Heart right ventricle (tissue), 16 donors: ENCODE results near the gene LARP7. TPM values are rescaled to one million over a fixed set of nuclear protein-coding genes. Genes with fewer than 3 reads are reported as not detected.
A peak's percentile ranks its signal among the peaks of the same experiment; 100 is the strongest.

Experiments
- ATAC-seq, 8 donors: fragments of 200-7000 bp; cut with Tn5 transposase; one replicate each; pipeline ENCODE4 v1.9.1; 2020; ENCODE audit warnings: mild to moderate bottlenecking in 8 of 8, moderate library complexity in 8 of 8, moderate number of reproducible peaks in 1 of 8
- DNase-seq, 2 donors: peaks; one replicate each; pipeline ENCODE4 v3.0.0-alpha.2; 2020
- H3K27ac ChIP-seq, 10 donors: fragments of 200-600 bp; sonication (generic) in 2 of 10; one replicate each; pipeline versions ENCODE4 v1.5.0 to v1.8.0; 2020 to 2022; ENCODE audit warnings: mild to moderate bottlenecking in 3 of 10
- H3K27me3 ChIP-seq, 7 donors: fragments of 200-600 bp; one replicate each; pipeline ENCODE4 v1.8.0; 2021 to 2022; ENCODE audit warnings: mild to moderate bottlenecking in 2 of 7
- H3K36me3 ChIP-seq, 9 donors: fragments of 200-600 bp; sonication (generic) in 1 of 9; one replicate each; pipeline versions ENCODE4 v1.5.0 to v1.8.0; 2020 to 2022; ENCODE audit warnings: mild to moderate bottlenecking in 2 of 9
- H3K4me1 ChIP-seq, 9 donors: fragments of 200-600 bp; sonication (generic) in 1 of 9; one replicate each; pipeline versions ENCODE4 v1.5.0 to v1.8.0; 2020 to 2022; ENCODE audit warnings: mild to moderate bottlenecking in 4 of 9
- H3K4me3 ChIP-seq, 10 donors: fragments of 200-600 bp; sonication (generic) in 2 of 10; one replicate each; pipeline versions ENCODE4 v1.5.0 to v1.8.0; 2020 to 2022; ENCODE audit warnings: mild to moderate bottlenecking in 7 of 10, moderate library complexity in 2 of 10
- H3K9me3 ChIP-seq, 11 donors: fragments of 200-600 bp in 10 of 11; sonication (generic) in 2 of 11; one replicate each; pipeline versions ENCODE4 v1.5.0 to v1.8.0; 2013 to 2022; ENCODE audit warnings: mild to moderate bottlenecking in 2 of 11, control low read depth in 1 of 11, moderate library complexity in 1 of 11
- WGBS, 2 donors: extraction: QIAGEN DNeasy Blood & Tissue Kit; methylation state at CpG; one replicate each; pipeline ENCODE4 v1.1.7; 2013; ENCODE audit warnings: inconsistent platforms in 1 of 2; 5-methylcytosine and 5-hydroxymethylcytosine counted together
- intact Hi-C, 10 donors: fragments of 100-400 bp; cut with DNase I; formaldehyde crosslinking; loops; one replicate each; pipeline versions ENCODE4 v1.11.1 to v1.14.2; 2022
- polyA plus RNA-seq, 2 donors: library from polyadenylated mRNA; stranded (reverse); fragments of 200-250 nt; gene quantifications; one replicate each; pipeline ENCODE4 v1.2.3, GENCODE V29; 2013
- total RNA-seq, 10 donors: library from RNA; stranded (reverse); fragmentation: NEBNext Ultra II Directional in 3 of 10; extraction: Animal tissue kit (Norgen Biotek cat#: 25700) in 3 of 10; gene quantifications; one replicate each; pipeline versions ENCODE4 v1.2.1 to v1.2.4, GENCODE V29; 2021 to 2023
- TF ChIP-seq, protein P1 (sequence below), 9 donors: fragments of 200-600 bp; sonication (generic) in 2 of 9; IDR thresholded peaks; one replicate each; pipeline versions ENCODE4 v1.5.0 to v1.8.0; 2021 to 2022; ENCODE audit warnings: antibody characterized with exemption in 9 of 9, mild to moderate bottlenecking in 5 of 9, moderate library complexity in 1 of 9
- donor health status: Arrhythmogenic right ventricular cardiomyopathy.
- donor health status: ischemic (EF 13 %, LVEDD 7.1; RV severe dilation, severe dysfunction).
- donor health status: healthy with polysubstance abuse.
- donor health status: DM: no; HTN: yes; CAD: no.
- donor health status: DM: no; HTN: no; CAD: no.
- donor health status: ischemic (EF 25% LVEDD 6.9; RV normal size, moderate dysfunction).
- donor health status: ischemic (EF 25% LVEDD 5.7; RV mildly dilated, moderate dysfunction).
- donor health status: healthy.
- donor health status: DM: yes; HTN: yes; CAD: no.
- donor health status: Ischemic cardiomyopathy.
- donor health status: ischemic (EF 35%, LVEDD 5.7; RV mildly dilated, moderate dysfunction).
- donor health status: nonischemic (EF 11% LVEDD 7.7; RV severe dilation, severe dysfunction).
- donor health status: DM: yes; HTN: yes; CAD: no.
- donor health status: PGD.
- donor health status: ischemic (EF 29% LVEDD 5.4; RV normal size, mild dysfunction).
- donor health status: nonischemic (EF 23%, LVEDD 6.1; RV moderate dilation, normal function).

LARP7 gene
- total and polyA plus RNA-seq, 12 donors = 39.1 to 80.3 (median 49.9) TPM

GRCh38 chr4:112648263-112649054 is 11.5 kb downstream of the LARP7 start:
- peaks cover 0 to 5% (median 0%) of the 10 kb centered on the region in 9 donors for H3K4me1 ChIP-seq
- TF ChIP-seq, protein P1, sequence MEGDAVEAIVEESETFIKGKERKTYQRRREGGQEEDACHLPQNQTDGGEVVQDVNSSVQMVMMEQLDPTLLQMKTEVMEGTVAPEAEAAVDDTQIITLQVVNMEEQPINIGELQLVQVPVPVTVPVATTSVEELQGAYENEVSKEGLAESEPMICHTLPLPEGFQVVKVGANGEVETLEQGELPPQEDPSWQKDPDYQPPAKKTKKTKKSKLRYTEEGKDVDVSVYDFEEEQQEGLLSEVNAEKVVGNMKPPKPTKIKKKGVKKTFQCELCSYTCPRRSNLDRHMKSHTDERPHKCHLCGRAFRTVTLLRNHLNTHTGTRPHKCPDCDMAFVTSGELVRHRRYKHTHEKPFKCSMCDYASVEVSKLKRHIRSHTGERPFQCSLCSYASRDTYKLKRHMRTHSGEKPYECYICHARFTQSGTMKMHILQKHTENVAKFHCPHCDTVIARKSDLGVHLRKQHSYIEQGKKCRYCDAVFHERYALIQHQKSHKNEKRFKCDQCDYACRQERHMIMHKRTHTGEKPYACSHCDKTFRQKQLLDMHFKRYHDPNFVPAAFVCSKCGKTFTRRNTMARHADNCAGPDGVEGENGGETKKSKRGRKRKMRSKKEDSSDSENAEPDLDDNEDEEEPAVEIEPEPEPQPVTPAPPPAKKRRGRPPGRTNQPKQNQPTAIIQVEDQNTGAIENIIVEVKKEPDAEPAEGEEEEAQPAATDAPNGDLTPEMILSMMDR (IDR thresholded peaks at IDR 0.05) = no peak
- H3K36me3 ChIP-seq = peaks cover 0 to 96% (median 69%) of the 10 kb centered on the region in 9 donors
- H3K27me3 ChIP-seq = no peaks in the 10 kb centered on the region
- WGBS, 2 donors = 37 to 58% methylated on average over 3 of the region's 3 CpGs
- ATAC-seq (no peak), DNase-seq (no peak)
- H3K27ac ChIP-seq = peak overlapping the region in 4 of 10 donors; percentile 14 to 51 (median 31)
- intact Hi-C loops = loop anchor here in 1 of 10 donors (2.0 kb wide), 1 partner anchor 22 kb away; no protein-coding TSS in a partner anchor
- no peak overlapping the region for H3K4me3 ChIP-seq
- H3K9me3 ChIP-seq = no peaks in the 10 kb centered on the region

GRCh38 chr4:112649055-112649408 is 12.1 kb downstream of the LARP7 start:
- Histone ChIP-seq H3K36me3 (peaks cover 0 to 98% (median 75%) of the 10 kb centered on the region in 9 donors), H3K4me1 (peaks cover 0 to 5% (median 0%) of the 10 kb centered on the region in 9 donors)

GRCh38 chr4:112650332-112650731 is 13.4 kb downstream of the LARP7 start:
- H3K27ac ChIP-seq = no peak overlapping the region
- ATAC-seq (no peak), DNase-seq (no peak)
- no peak overlapping the region for H3K4me3 ChIP-seq
- WGBS, 2 donors = 45 to 58% methylated on average over 4 of the region's 4 CpGs
- H3K4me1 ChIP-seq = peaks cover 0 to 5% (median 0%) of the 10 kb centered on the region in 9 donors
- TF ChIP-seq, protein P1 (IDR thresholded peaks at IDR 0.05) = no peak
- H3K27me3 ChIP-seq = no peaks in the 10 kb centered on the region
- H3K36me3 ChIP-seq = peaks cover 0 to 100% (median 77%) of the 10 kb centered on the region in 9 donors
- intact Hi-C loops = no loop called here
- no peaks in the 10 kb centered on the region for H3K9me3 ChIP-seq

More at GRCh38 chr4:112649055-112649408, 12.1 kb downstream of the LARP7 start:
- Histone ChIP-seq H3K4me3 (no peak overlapping the region), H3K9me3 (no peaks in the 10 kb centered on the region), H3K27me3 (no peaks in the 10 kb centered on the region), H3K27ac (peak overlapping the region in 3 of 10 donors; percentile 27 to 51 (median 35))
- DNase-seq (no peak), ATAC-seq (no peak)
- 44 to 52% methylated on average over 2 of the region's 2 CpGs for WGBS, 2 donors
- TF ChIP-seq, protein P1 (IDR thresholded peaks at IDR 0.05) = no peak
- intact Hi-C loops = loop anchor here in 1 of 10 donors (2.0 kb wide), 1 partner anchor 22 kb away; no protein-coding TSS in a partner anchor

DNA sequence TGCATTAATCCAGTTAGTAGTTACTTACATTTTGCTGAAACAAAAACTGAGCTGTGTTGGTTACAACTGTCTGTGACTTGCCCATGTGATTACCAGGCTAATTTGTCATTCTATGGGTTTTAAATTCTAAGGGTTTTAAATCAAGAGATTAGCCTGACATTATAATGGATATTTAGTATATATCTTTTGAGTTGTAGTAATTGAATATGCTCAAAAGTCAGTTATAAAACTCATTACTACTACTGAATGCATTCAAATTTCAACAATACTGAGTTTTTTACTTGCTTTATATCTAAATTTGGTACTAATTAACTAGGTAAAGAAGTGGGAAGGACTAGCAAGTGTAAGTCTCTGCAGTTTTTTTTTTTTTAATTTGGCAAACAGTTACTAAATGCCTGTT is 14.7 kb downstream of the LARP7 start:
- DNase-seq (no peak), ATAC-seq (no peak)
- H3K27ac ChIP-seq = no peak overlapping the region
- H3K27me3 ChIP-seq = no peaks in the 10 kb centered on the region
- intact Hi-C loops = no loop called here
- H3K4me1 ChIP-seq = peaks cover 0 to 5% (median 0%) of the 10 kb centered on the region in 9 donors
- TF ChIP-seq, protein P1 (IDR thresholded peaks at IDR 0.05) = no peak
- H3K9me3 ChIP-seq = no peaks in the 10 kb centered on the region
- H3K4me3 ChIP-seq = no peak overlapping the region
- peaks cover 0 to 100% (median 68%) of the 10 kb centered on the region in 9 donors for H3K36me3 ChIP-seq
